ENCODE measurements around the gene TMEM214. TPM values are rescaled to one million over a fixed set of nuclear protein-coding genes. Genes with fewer than 3 reads are reported as not detected.

TMEM214 gene
- 10 to 100 TPM; 38.3 to 41.3 TPM for total RNA-seq

- H3K4me1 Mint-ChIP-seq (ENCODE audit: low read depth), result peaks cover 35% of the 10 kb centered on the region
- no peaks in the 10 kb centered on the region for H3K9me3 Mint-ChIP-seq
- peak; percentile 83 for DNase-seq
- H3K27ac Mint-ChIP-seq, result peak within 1 kb of the TSS; percentile 77
- peaks cover 17% of the 10 kb centered on the region for H3K36me3 Mint-ChIP-seq (ENCODE audit: low read depth)
- intact Hi-C loops (cut with micrococcal nuclease), result loop anchor here (1.0 to 5.0 kb wide), 6 partner anchors 18 to 248 kb away; partner anchors contain the start of genes KHK and OST4
- H3K27me3 Mint-ChIP-seq (ENCODE audit: low read depth), result no peaks in the 10 kb centered on the region
- CTCF ChIA-PET, result interaction anchor here (0.9 to 1.8 kb wide), 6 partner anchors 13 to 187 kb away, joined by 3 to 6 read pairs (median 4); partner anchors contain the start of gene KHK
- peak within 1 kb of the TSS; percentile 94 for H3K4me3 Mint-ChIP-seq
These were observed at the start of gene TMEM214 for GRCh38 chr2:27032495-27033252. TMEM214 (plus strand) TSS chr2:27032965; CDS start chr2:27033016, 51 bp downstream.

- Mint-ChIP-seq H3K27ac (no peak overlapping the region), H3K36me3 (ENCODE audit: low read depth) (no peaks in the 10 kb centered on the region), H3K27me3 (ENCODE audit: low read depth) (no peaks in the 10 kb centered on the region), H3K9me3 (no peaks in the 10 kb centered on the region), H3K4me3 (no peak overlapping the region), H3K4me1 (ENCODE audit: low read depth) (no peaks in the 10 kb centered on the region)
- CTCF ChIA-PET, result interaction anchor here (1.0 to 1.3 kb wide), 3 partner anchors 9 to 138 kb away, joined by 3 to 4 read pairs (median 3); no protein-coding TSS in a partner anchor
- no peak for DNase-seq
- intact Hi-C loops (cut with micrococcal nuclease), result no loop called here
These were observed 49.0 kb upstream of the TMEM214 start for GRCh38 chr2:26983746-26984145.

- no peaks in the 10 kb centered on the region for H3K36me3 Mint-ChIP-seq (ENCODE audit: low read depth)
- intact Hi-C loops (cut with micrococcal nuclease), result no loop called here
- no peak overlapping the region for H3K27ac Mint-ChIP-seq
- H3K9me3 Mint-ChIP-seq, result no peaks in the 10 kb centered on the region
- H3K4me3 Mint-ChIP-seq, result no peak overlapping the region
- H3K4me1 Mint-ChIP-seq (ENCODE audit: low read depth), result no peaks in the 10 kb centered on the region
- DNase-seq, result no peak
- no peaks in the 10 kb centered on the region for H3K27me3 Mint-ChIP-seq (ENCODE audit: low read depth)
- CTCF ChIA-PET, result interaction anchor here (1.0 kb wide), 1 partner anchor 31 kb away, joined by 3 read pairs; no protein-coding TSS in a partner anchor
These were observed 47.0 kb upstream of the TMEM214 start for GRCh38 chr2:26985807-26986206.

GRCh38 chr2:26986576-26986975 lies 46.2 kb upstream of the TMEM214 start:
- intact Hi-C loops (cut with micrococcal nuclease), result no loop called here

GRCh38 chr2:26988058-26988860 lies 44.5 kb upstream of the TMEM214 start:
- intact Hi-C loops (cut with micrococcal nuclease), result no loop called here
- Mint-ChIP-seq H3K4me1 (ENCODE audit: low read depth) (no peaks in the 10 kb centered on the region), H3K27me3 (ENCODE audit: low read depth) (no peaks in the 10 kb centered on the region), H3K9me3 (no peaks in the 10 kb centered on the region), H3K4me3 (no peak overlapping the region), H3K36me3 (ENCODE audit: low read depth) (no peaks in the 10 kb centered on the region), H3K27ac (no peak overlapping the region)
- CTCF ChIA-PET, result interaction anchor here (0.7 to 0.9 kb wide), 2 partner anchors 20 to 23 kb away, joined by 3 read pairs; no protein-coding TSS in a partner anchor
- no peak for DNase-seq

More at GRCh38 chr2:26986576-26986975, 46.2 kb upstream of the TMEM214 start:
- no peaks in the 10 kb centered on the region for H3K4me1 Mint-ChIP-seq (ENCODE audit: low read depth)
- no peak overlapping the region for H3K4me3 Mint-ChIP-seq
- H3K9me3 Mint-ChIP-seq, result no peaks in the 10 kb centered on the region
- CTCF ChIA-PET, result interaction anchor here (0.6 kb wide), 1 partner anchor 44 kb away, joined by 3 read pairs; no protein-coding TSS in a partner anchor
- DNase-seq, result no peak
- no peaks in the 10 kb centered on the region for H3K27me3 Mint-ChIP-seq (ENCODE audit: low read depth)
- H3K36me3 Mint-ChIP-seq (ENCODE audit: low read depth), result no peaks in the 10 kb centered on the region
- H3K27ac Mint-ChIP-seq, result no peak overlapping the region

DNA sequence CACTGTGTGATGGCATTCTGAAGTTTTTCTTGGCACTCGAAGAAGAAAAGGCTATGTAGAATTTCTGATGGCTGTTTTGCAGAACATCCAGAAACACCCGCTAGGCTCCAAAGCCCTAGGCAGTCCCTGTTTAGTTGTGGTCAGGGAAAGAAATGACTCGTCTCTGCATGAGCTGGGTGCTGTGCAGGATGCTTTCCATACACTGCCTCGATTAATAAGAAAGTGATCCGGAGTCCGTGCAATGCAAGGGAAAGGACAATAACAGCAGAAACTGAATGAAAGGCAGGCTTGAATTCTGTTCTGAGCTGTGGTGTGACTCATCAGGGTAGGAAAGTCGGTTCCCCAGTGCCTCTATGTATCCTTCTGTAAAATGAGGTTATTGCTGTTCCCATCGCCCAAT lies 43.6 kb upstream of the TMEM214 start:
- Mint-ChIP-seq H3K9me3 (no peaks in the 10 kb centered on the region), H3K4me1 (ENCODE audit: low read depth) (no peaks in the 10 kb centered on the region), H3K4me3 (no peak overlapping the region), H3K36me3 (ENCODE audit: low read depth) (no peaks in the 10 kb centered on the region), H3K27ac (no peak overlapping the region), H3K27me3 (ENCODE audit: low read depth) (no peaks in the 10 kb centered on the region)
- CTCF ChIA-PET, result no interaction called here
- intact Hi-C loops (cut with micrococcal nuclease), result no loop called here
- DNase-seq, result no peak

DNA sequence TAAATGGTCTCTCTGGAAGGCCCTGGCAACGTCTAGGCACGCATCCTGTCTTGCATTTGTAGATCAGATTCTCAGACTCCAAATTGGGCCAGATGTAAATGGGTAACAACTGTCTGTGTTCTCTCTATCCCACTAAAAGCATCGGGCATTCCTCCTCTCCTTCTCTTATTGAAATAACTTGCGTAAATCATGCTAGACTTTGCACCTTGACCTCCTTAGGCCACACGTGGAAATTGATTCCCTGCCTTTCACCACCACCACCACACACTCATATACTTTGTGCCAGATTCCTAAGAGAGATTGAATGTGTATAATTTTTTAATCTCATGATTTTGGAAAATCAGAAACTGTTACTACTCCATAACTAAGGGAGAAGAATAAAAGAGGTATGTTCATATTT lies 41.0 kb upstream of the TMEM214 start:
- Mint-ChIP-seq H3K4me3 (no peak overlapping the region), H3K4me1 (ENCODE audit: low read depth) (no peaks in the 10 kb centered on the region), H3K9me3 (no peaks in the 10 kb centered on the region), H3K27me3 (ENCODE audit: low read depth) (no peaks in the 10 kb centered on the region), H3K36me3 (ENCODE audit: low read depth) (no peaks in the 10 kb centered on the region), H3K27ac (no peak overlapping the region)
- CTCF ChIA-PET, result interaction anchor here (0.6 kb wide), 1 partner anchor 94 kb away, joined by 6 read pairs; no protein-coding TSS in a partner anchor
- no peak for DNase-seq
- intact Hi-C loops (cut with micrococcal nuclease), result no loop called here

DNA sequence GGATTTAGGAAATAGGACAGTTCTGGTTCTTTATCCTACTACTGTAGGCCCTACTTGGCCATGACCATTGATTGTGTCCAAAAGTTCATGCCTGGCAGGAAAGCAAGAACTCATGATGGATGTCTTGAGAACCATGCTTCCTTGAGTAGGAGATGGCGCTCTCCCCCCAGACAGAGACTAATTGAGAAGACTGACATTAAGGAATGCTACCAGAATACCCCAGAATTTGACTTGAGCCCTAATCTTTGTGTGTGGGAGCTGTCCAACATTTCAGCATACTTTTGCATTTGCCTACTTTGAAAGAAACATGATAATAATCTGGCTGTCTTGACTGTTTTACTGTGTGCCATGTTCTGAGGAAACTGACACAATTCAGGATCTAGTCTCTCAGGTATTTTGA lies 39.0 kb upstream of the TMEM214 start:
- intact Hi-C loops (cut with micrococcal nuclease), result no loop called here
- CTCF ChIA-PET, result interaction anchor here (1.3 to 2.8 kb wide), 4 partner anchors 23 to 148 kb away, joined by 4 to 14 read pairs (median 6); no protein-coding TSS in a partner anchor
- Mint-ChIP-seq H3K4me1 (ENCODE audit: low read depth) (no peaks in the 10 kb centered on the region), H3K27ac (no peak overlapping the region), H3K9me3 (no peaks in the 10 kb centered on the region), H3K4me3 (no peak overlapping the region), H3K27me3 (ENCODE audit: low read depth) (no peaks in the 10 kb centered on the region), H3K36me3 (ENCODE audit: low read depth) (no peaks in the 10 kb centered on the region)
- no peak for DNase-seq

- Mint-ChIP-seq H3K27me3 (ENCODE audit: low read depth) (no peaks in the 10 kb centered on the region), H3K9me3 (no peaks in the 10 kb centered on the region), H3K4me1 (ENCODE audit: low read depth) (no peaks in the 10 kb centered on the region), H3K36me3 (ENCODE audit: low read depth) (no peaks in the 10 kb centered on the region), H3K27ac (no peak overlapping the region), H3K4me3 (no peak overlapping the region)
- DNase-seq, result no peak
- intact Hi-C loops (cut with micrococcal nuclease), result no loop called here
- CTCF ChIA-PET, result interaction anchor here (0.6 to 2.8 kb wide), 4 partner anchors 21 to 605 kb away, joined by 3 to 14 read pairs (median 5); no protein-coding TSS in a partner anchor
These were observed 37.8 kb upstream of the TMEM214 start for GRCh38 chr2:26994983-26995382.

- intact Hi-C loops (cut with micrococcal nuclease), result no loop called here
- CTCF ChIA-PET, result interaction anchor here (0.6 kb wide), 1 partner anchor 17 kb away, joined by 3 read pairs; no protein-coding TSS in a partner anchor
- no peak for DNase-seq
- Mint-ChIP-seq H3K27ac (no peak overlapping the region), H3K27me3 (ENCODE audit: low read depth) (no peaks in the 10 kb centered on the region), H3K4me3 (no peak overlapping the region), H3K4me1 (ENCODE audit: low read depth) (no peaks in the 10 kb centered on the region), H3K9me3 (no peaks in the 10 kb centered on the region), H3K36me3 (ENCODE audit: low read depth) (no peaks in the 10 kb centered on the region)
These were observed 35.4 kb upstream of the TMEM214 start for GRCh38 chr2:26997394-26997793.

DNA sequence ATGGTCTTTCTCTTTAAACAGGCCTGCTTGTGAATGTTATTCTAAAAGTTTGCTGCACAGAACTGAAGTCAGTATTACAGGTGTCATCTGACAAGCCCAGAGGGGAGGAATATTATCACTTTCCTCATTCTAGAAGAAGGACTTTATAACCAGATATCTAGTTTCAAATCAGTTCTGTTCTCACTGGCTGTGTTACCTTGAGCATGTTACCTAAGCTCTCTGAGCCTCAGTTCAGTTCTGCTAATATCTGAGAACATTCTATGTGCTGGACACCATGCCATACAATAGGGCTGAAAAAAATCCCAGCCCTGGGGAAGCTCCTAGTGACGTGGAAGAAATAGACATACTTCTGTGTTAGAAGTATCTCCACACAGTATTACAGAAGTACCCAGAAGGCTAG lies 34.4 kb upstream of the TMEM214 start:
- no peaks in the 10 kb centered on the region for H3K36me3 Mint-ChIP-seq (ENCODE audit: low read depth)
- H3K9me3 Mint-ChIP-seq, result no peaks in the 10 kb centered on the region
- no peak overlapping the region for H3K27ac Mint-ChIP-seq
- H3K4me3 Mint-ChIP-seq, result no peak overlapping the region
- no peaks in the 10 kb centered on the region for H3K27me3 Mint-ChIP-seq (ENCODE audit: low read depth)
- intact Hi-C loops (cut with micrococcal nuclease), result no loop called here
- CTCF ChIA-PET, result no interaction called here
- no peaks in the 10 kb centered on the region for H3K4me1 Mint-ChIP-seq (ENCODE audit: low read depth)
- DNase-seq, result no peak

GRCh38 chr2:27000228-27000627 lies 32.5 kb upstream of the TMEM214 start:
- Mint-ChIP-seq H3K27ac (no peak overlapping the region), H3K4me1 (ENCODE audit: low read depth) (no peaks in the 10 kb centered on the region), H3K4me3 (no peak overlapping the region), H3K36me3 (ENCODE audit: low read depth) (no peaks in the 10 kb centered on the region), H3K27me3 (ENCODE audit: low read depth) (no peaks in the 10 kb centered on the region), H3K9me3 (no peaks in the 10 kb centered on the region)
- intact Hi-C loops (cut with micrococcal nuclease), result no loop called here
- CTCF ChIA-PET, result no interaction called here
- DNase-seq, result no peak
